GM18519 (cell line): ENCODE results near the gene DMAP1.

Source experiments
- ATAC-seq: cut with Tn5 transposase; IDR thresholded peaks from one replicate; pipeline ENCODE4 v1.9.1; 2021; ENCODE audit warnings: mild to moderate bottlenecking, moderate library complexity; ENCODE audit not compliant: unreplicated experiment, low FRiP score

The DMAP1 gene

GRCh38 chr1:44251989-44252671, 38.9 kb downstream of the DMAP1 start:
- ATAC-seq = no peak

- ATAC-seq = no peak
Observed at GRCh38 chr1:44254392-44254910, 41.2 kb downstream of the DMAP1 start.

DNA sequence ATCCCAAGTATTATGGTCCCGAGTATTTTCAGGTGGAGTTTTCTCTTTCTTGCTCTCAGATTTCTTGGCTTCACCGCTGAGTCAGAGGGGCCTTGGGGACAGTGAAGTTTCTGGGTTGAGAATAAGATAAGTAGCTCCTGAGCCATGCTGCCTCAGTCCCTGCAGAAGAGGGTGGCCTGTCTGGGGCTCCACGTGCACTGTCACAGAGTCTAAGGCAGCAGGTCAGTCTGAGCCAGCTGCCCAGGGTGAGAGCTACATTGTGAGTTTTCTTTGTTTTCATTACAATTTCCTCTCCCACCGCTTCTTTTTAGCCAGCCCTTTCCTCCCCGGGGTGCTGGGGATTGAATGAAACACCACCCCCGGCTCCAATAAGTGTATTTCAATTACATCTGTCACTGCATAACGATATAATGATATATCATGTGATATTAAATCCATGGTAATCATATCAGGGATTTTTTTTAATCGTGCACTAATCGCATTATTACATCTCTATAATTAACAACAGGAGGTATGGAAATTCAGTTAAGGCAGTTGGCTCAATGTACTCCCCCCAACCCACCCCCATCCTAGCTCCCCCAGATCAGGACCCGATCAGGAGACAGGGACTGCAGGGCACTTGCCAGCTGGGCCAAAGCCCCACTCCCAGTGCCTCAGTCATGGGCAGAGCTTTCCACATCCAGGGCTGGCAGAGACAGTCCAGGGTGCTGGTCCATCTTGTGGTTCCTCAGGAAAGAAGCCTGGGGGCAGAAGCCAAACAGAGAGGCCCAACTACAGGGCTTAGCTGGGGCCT, 43.7 kb downstream of the DMAP1 start:
- no peak for ATAC-seq

DNA sequence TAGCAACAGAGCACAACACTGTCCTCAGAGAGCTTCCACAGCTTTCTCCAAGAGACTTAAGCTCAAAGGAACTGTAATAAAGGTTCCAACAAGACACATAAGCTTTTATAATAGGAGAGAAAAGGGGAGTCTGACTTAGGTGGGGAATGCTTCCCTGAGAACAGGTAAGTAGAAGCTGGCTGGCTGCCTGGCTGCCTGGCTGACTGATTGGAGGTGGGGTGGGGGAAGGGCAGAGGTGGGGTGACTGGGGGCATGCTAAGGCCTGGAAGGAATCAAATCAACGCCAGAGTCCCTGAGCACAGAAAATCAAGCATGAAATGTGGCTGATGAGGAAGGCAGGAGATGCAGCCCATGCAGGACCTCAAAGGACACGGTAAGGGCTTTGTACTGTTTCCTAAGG, 45.8 kb downstream of the DMAP1 start:
- no peak for ATAC-seq

DNA sequence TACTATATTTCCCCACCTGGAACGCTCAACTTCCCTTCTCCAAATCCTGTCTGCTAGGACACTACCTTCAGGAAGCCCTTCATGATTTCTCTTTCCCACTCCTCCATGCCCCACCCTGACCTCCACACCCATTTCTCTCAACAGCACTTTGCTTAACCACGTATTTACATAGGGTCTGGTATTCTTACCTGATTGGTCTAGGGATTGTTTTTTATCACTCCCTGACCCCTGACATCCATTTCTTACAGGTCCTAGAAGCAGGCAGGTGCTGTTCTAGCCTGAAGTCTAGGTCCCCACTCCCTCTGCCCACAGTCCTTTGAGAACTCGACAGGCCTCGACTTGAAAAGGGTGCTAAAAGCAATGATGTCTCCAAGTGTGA, 47.5 kb downstream of the DMAP1 start:
- no peak for ATAC-seq

GRCh38 chr1:44261171-44261817, 48.0 kb downstream of the DMAP1 start:
- ATAC-seq = no peak

GRCh38 chr1:44261962-44262361, 48.7 kb downstream of the DMAP1 start:
- no peak for ATAC-seq

- no peak for ATAC-seq
Observed at GRCh38 chr1:44262414-44262813, 49.1 kb downstream of the DMAP1 start.

DNA sequence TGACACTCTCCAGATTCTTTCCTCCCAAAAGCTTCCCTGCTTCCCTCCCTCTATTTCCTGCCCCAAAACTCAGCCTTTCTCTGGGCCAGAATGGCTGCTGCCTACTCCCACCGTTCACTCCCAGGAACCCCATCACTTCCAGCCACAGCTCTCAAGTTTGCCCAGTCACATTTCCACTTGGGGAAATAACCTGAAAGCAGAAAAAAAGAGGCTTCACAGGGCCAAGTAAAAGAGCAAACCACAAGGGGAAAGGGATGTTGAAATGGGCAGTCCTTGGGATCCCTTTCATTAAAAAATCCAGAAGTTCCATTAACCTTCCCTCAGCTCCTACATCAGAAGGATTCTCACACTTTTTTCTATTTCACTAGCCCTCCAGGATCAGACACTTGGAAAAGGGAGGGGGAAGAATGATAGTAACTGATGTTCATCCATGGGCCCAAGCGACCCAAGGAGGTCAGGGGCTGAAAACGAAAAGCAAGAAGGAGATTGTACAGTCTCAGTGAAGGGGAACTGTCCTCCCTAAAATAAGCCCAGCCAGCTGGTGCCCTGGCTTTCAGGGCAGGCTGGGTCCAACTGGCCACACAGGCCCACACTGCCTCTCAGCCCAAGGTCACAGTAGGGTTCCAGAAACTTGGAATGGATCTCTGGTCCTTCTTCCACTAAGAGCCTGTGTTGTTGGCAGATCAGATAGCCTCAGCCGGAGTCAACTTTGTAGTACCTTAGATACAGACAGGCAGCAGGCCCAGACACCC, 49.7 kb downstream of the DMAP1 start:
- ATAC-seq = no peak

DNA sequence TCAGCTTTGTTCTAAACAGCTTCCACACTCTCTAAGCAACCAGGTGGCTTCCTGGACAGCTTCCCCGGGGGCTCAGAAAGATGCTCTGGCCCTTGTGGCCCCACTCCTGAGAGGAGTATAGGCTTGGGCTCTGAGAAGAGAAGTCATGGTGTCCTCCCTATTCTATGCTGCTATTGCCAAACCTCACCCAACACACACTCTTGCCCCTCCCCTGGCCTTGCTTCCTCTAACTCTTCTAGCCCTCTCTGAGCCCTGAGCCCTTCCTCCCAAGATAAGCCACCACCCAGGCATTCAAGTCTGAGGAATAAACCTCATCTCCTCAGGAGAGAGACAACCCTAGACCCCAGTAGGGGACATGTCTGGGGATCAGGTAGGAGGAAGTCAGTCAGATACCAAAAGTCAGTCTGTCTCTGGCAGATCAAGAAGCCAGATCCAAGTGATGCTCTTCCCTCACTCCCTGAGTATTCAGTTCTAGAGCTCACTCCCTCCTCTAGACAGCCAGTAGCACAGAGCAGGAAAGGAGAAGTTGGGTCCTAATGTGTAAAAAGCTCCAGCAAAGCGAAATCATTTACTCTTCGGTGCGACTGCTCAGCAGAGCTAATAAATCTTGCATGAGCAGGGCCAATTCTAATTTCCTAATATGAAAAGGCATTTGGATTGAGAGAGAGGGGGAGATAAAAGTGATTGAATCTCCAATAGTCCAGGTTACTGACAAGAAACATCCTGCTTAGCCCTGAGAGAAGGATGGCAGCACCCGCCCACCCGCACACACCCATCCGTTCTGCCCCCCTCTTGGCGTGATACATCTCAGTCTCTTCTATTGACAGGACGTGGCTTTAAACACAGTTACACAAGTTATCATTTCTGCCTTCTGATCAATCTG, 50.5 kb downstream of the DMAP1 start:
- ATAC-seq = no peak

DNA sequence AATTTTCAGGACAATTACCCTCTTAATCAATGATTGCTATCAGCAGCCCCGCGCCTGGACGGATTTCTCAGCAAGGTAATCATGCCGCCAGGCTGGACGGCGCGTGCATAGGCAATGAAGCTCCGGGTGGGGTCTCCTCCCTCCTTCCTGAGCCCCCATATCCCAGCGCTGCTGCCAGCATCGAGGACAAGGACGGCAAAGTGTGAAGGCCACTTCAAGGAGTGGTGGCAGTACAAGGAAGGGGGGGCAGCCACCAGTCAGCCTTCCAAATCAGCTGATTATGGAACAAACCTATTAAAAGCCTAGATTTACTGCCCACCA, 51.1 kb downstream of the DMAP1 start:
- ATAC-seq = no peak

GRCh38 chr1:44265656-44266358, 52.5 kb downstream of the DMAP1 start:
- no peak for ATAC-seq

- no peak for ATAC-seq
Observed at GRCh38 chr1:44266400-44267344, 53.4 kb downstream of the DMAP1 start.

DNA sequence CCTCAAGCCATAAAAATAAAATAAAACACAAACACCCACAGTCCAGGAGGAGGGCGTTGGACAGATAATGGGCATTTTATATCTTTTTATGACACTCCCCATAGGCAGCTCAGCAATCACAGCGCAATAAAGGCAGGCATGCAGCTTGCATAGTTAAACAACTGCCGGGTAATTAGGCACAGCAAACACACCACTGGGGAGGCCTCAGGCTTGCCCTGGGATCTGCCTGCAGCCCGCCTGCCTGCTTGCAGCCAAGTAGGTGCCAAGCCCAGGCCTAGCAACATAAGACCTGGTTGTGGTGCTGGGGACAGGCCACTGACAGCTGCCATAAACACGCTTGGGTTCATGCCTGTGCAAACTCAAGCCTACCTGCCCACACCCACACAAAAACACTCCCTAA, 54.2 kb downstream of the DMAP1 start:
- ATAC-seq = no peak

GRCh38 chr1:44268054-44268453, 54.8 kb downstream of the DMAP1 start:
- no peak for ATAC-seq
